Upper lobe of left lung (tissue), 6 donors: ENCODE measurements around the gene TLCD5. TPM values are rescaled to one million over a fixed set of nuclear protein-coding genes. Genes with fewer than 3 reads are reported as not detected.
A peak's percentile ranks its signal among the peaks of the same experiment; 100 is the strongest.

Experiments used
- ATAC-seq, 2 donors: fragments of 200-7000 bp; cut with Tn5 transposase; one replicate each; pipeline ENCODE4 v1.9.1; 2022; ENCODE audit warnings: mild to moderate bottlenecking in 2 of 2, moderate library complexity in 2 of 2; ENCODE audit not compliant: low FRiP score in 2 of 2
- DNase-seq, 2 donors: peaks; one replicate each; pipeline ENCODE4 v3.0.0-alpha.2; 2019 to 2020
- H3K27ac ChIP-seq, 4 donors: fragments of 200-600 bp; sonication (generic); one replicate each; pipeline ENCODE4 v1.5.1; 2016 to 2019
- H3K27me3 ChIP-seq, 4 donors: fragments of 200-600 bp; sonication (generic); one replicate each; pipeline ENCODE4 v1.5.1; 2017 to 2019
- H3K36me3 ChIP-seq, 4 donors: fragments of 200-600 bp; sonication (generic); one replicate each; pipeline ENCODE4 v1.5.1; 2016 to 2019
- H3K4me1 ChIP-seq, 4 donors: fragments of 200-600 bp; sonication (generic); one replicate each; pipeline ENCODE4 v1.5.1; 2018 to 2019
- H3K4me3 ChIP-seq, 4 donors: fragments of 200-600 bp; sonication (generic); one replicate each; pipeline ENCODE4 v1.5.1; 2017 to 2019; ENCODE audit warnings: mild to moderate bottlenecking in 2 of 4, moderate library complexity in 1 of 4
- H3K9me3 ChIP-seq, 4 donors: fragments of 200-600 bp; sonication (generic); one replicate each; pipeline ENCODE4 v1.5.1; 2018 to 2019
- CTCF ChIP-seq, 6 experiments: fragments of 450-650 bp in 4 of 6; fragments of 200-600 bp in 2 of 6; sonication (generic) in 2 of 6; IDR thresholded peaks; one replicate each; pipeline ENCODE4 v1.5.1; 2016 to 2019; ENCODE audit warnings: antibody characterized with exemption in 6 of 6
- EP300 ChIP-seq, 4 donors: sonication (generic); formaldehyde crosslinking; IDR thresholded peaks; one replicate each; pipeline ENCODE4 v1.5.1; 2017; ENCODE audit warnings: antibody characterized with exemption in 4 of 4, control low read depth in 2 of 4
- POLR2A ChIP-seq, 4 donors: fragments of 450-650 bp; IDR thresholded peaks; one replicate each; pipeline ENCODE4 v1.5.1; 2016 to 2017; ENCODE audit warnings: antibody characterized with exemption in 4 of 4, mild to moderate bottlenecking in 2 of 4
- POLR2AphosphoS5 ChIP-seq, 2 donors: sonication (generic); formaldehyde crosslinking; IDR thresholded peaks; one replicate each; pipeline ENCODE4 v1.5.1; 2017; ENCODE audit warnings: antibody characterized with exemption in 2 of 2
- WGBS, 2 donors: methylation state at CpG; one replicate each; pipeline ENCODE4 v1.1.5; 2017 to 2018; 5-methylcytosine and 5-hydroxymethylcytosine counted together
- small RNA-seq, 4 donors: library from RNA; depleted of rRNA; stranded (forward); fragments of <200 nt; gene quantifications; one replicate each; pipeline ENCODE3, GENCODE V24; 2016
- total RNA-seq, 6 donors: library from RNA; depleted of rRNA in 4 of 6; stranded (reverse); fragments of >200 nt in 4 of 6; gene quantifications; one replicate each; pipeline versions ENCODE4 v1.1.0 to v1.2.1, GENCODE V29; 2016 to 2021
- donor health status: DM: no; HTN: no; CAD: no; lungs with moderate emphysema.
- donor health status: DM: no; HTN: yes; CAD: no; lungs with severe emphysema.

Gene TLCD5
- total RNA-seq, 6 donors from 2014 or later: 1.2 to 5.4 (median 3.1) TPM

GRCh38 chr11:120376547-120377182 lies 51.6 kb downstream of the TLCD5 start:
- no peak for DNase-seq

GRCh38 chr11:120378474-120378873 lies 53.4 kb downstream of the TLCD5 start:
- WGBS, 2 donors: 76 to 99% methylated on average over 3 of the region's 3 CpGs

More at GRCh38 chr11:120376547-120377182, 51.6 kb downstream of the TLCD5 start:
- 74% methylated on average over 6 of the region's 6 CpGs for WGBS, 2 donors
- ATAC-seq: no peak
- no peaks in the 10 kb centered on the region for H3K9me3 ChIP-seq
- H3K4me3 ChIP-seq: no peak overlapping the region
- H3K27ac ChIP-seq: no peak overlapping the region
- H3K36me3 ChIP-seq: no peaks in the 10 kb centered on the region
- TF ChIP-seq CTCF (IDR thresholded peaks at IDR 0.05): no peak
- TF ChIP-seq POLR2AphosphoS5 (IDR thresholded peaks at IDR 0.05): no peak
- no peak for TF ChIP-seq POLR2A (IDR thresholded peaks at IDR 0.05)
- no peak for TF ChIP-seq EP300 (IDR thresholded peaks at IDR 0.05)
- H3K27me3 ChIP-seq: no peaks in the 10 kb centered on the region
- peaks cover 0 to 25% (median 12%) of the 10 kb centered on the region in 4 donors for H3K4me1 ChIP-seq

GRCh38 chr11:120381401-120381800 lies 56.3 kb downstream of the TLCD5 start:
- Histone ChIP-seq H3K27me3 (no peaks in the 10 kb centered on the region), H3K27ac (peak overlapping the region in 1 of 4 donors; percentile 14), H3K4me3 (no peak overlapping the region), H3K4me1 (peaks cover 4 to 53% (median 22%) of the 10 kb centered on the region in 4 donors), H3K9me3 (no peaks in the 10 kb centered on the region), H3K36me3 (no peaks in the 10 kb centered on the region)
- TF ChIP-seq CTCF (IDR thresholded peaks at IDR 0.05) (no peak), EP300 (IDR thresholded peaks at IDR 0.05) (no peak), POLR2AphosphoS5 (IDR thresholded peaks at IDR 0.05) (no peak), POLR2A (IDR thresholded peaks at IDR 0.05) (no peak)
- DNase-seq: no peak
- WGBS, 2 donors: 72 to 73% methylated on average over 7 of the region's 7 CpGs
- no peak for ATAC-seq

More at GRCh38 chr11:120378474-120378873, 53.4 kb downstream of the TLCD5 start:
- DNase-seq (no peak), ATAC-seq (no peak)
- H3K27me3 ChIP-seq: no peaks in the 10 kb centered on the region
- no peaks in the 10 kb centered on the region for H3K9me3 ChIP-seq
- peaks cover 0 to 28% (median 15%) of the 10 kb centered on the region in 4 donors for H3K4me1 ChIP-seq
- no peak for TF ChIP-seq POLR2A (IDR thresholded peaks at IDR 0.05)
- no peak for TF ChIP-seq EP300 (IDR thresholded peaks at IDR 0.05)
- TF ChIP-seq POLR2AphosphoS5 (IDR thresholded peaks at IDR 0.05): no peak
- TF ChIP-seq CTCF (IDR thresholded peaks at IDR 0.05): no peak
- H3K4me3 ChIP-seq: no peak overlapping the region
- H3K36me3 ChIP-seq: no peaks in the 10 kb centered on the region
- H3K27ac ChIP-seq: no peak overlapping the region

Small RNAs within 50 kb of the gene (small RNA-seq; reads per million reads assigned to genes)
- 68.0 to 418 (median 154) reads per million in 4 donors for gene RF00100

Other genes with a start within 250 kb of the TLCD5 start
- gene TRIM29, start 187.2 kb upstream of the TLCD5 start, total RNA-seq: 10 to 100 TPM in 2 of 6 donors, 1 to 10 TPM in 4; 2.3 to 36.7 (median 8.4) TPM
- gene OAF, start 114.3 kb upstream of the TLCD5 start, total RNA-seq: 10 to 100 TPM in 2 of 6 donors, 1 to 10 TPM in 4; 5.1 to 41.6 (median 8.7) TPM
- gene POU2F3, start 85.2 kb upstream of the TLCD5 start, total RNA-seq: 10 to 100 TPM in 1 of 6 donors, 1 to 10 TPM in 5; 1.7 to 21.0 (median 3.5) TPM
- gene ARHGEF12, start 11.1 kb downstream of the TLCD5 start, total RNA-seq: 100 to 1,000 TPM in 4 of 6 donors, 10 to 100 TPM in 2; 90.1 to 170 (median 106) TPM
- gene GRIK4, start 186.4 kb downstream of the TLCD5 start, total RNA-seq: 1 to 10 TPM in 3 of 6 donors, under 1 TPM in 3; 0.30 to 8.4 (median 0.78) TPM